Trophoblast cell (in vitro differentiated cells and primary cell): ENCODE results near the gene WDR75.
"Not testable (repeated sequence)": the region's sequence is repeated elsewhere in the genome, so short reads cannot be mapped to it uniquely, and the experiment has no call there.

Source experiments
- DNase-seq, 2 donors: peaks; one replicate each; pipeline ENCODE4 v3.0.0-alpha.2; 2016
- H2AFZ ChIP-seq: 2 replicates; pipeline ENCODE4 v1.6.1; 2013; ENCODE audit warnings: low read length, moderate library complexity, mild to moderate bottlenecking; ENCODE audit not compliant: insufficient read depth, poor library complexity
- H2AK5ac ChIP-seq: 2 replicates; pipeline ENCODE4 v1.6.1; 2013; ENCODE audit warnings: mild to moderate bottlenecking, low read length
- H2BK120ac ChIP-seq: 2 replicates; pipeline ENCODE4 v1.6.1; 2013; ENCODE audit warnings: low read length, mild to moderate bottlenecking, moderate library complexity; ENCODE audit not compliant: insufficient read depth, poor library complexity
- H2BK12ac ChIP-seq: 2 replicates; pipeline ENCODE4 v1.6.1; 2013; ENCODE audit warnings: mild to moderate bottlenecking, low read length, moderate library complexity
- H2BK5ac ChIP-seq: 2 replicates; pipeline ENCODE4 v1.6.1; 2013; ENCODE audit warnings: low read length, low read depth, moderate library complexity, mild to moderate bottlenecking; ENCODE audit not compliant: poor library complexity
- H3K14ac ChIP-seq: 2 replicates; pipeline ENCODE4 v1.6.1; 2013; ENCODE audit warnings: mild to moderate bottlenecking, low read length
- H3K18ac ChIP-seq: 2 replicates; pipeline ENCODE4 v1.6.1; 2013; ENCODE audit warnings: mild to moderate bottlenecking, low read length
- H3K23ac ChIP-seq: 2 replicates; pipeline ENCODE4 v1.6.1; 2013; ENCODE audit warnings: low read length
- H3K27ac ChIP-seq: 2 replicates; pipeline ENCODE4 v1.5.1; 2013; ENCODE audit warnings: low read depth, mild to moderate bottlenecking, inconsistent platforms, low read length, moderate library complexity
- H3K27me3 ChIP-seq: 2 replicates; pipeline ENCODE4 v1.6.1; 2013; ENCODE audit warnings: inconsistent platforms, mild to moderate bottlenecking, low read length, moderate library complexity; ENCODE audit not compliant: insufficient read depth
- H3K36me3 ChIP-seq, 2 experiments: 1 replicate in 1 of 2; 2 replicates in 1 of 2; pipeline ENCODE4 v1.6.1; 2013; ENCODE audit warnings: low read length in 2 of 2, mild to moderate bottlenecking in 2 of 2, moderate library complexity in 1 of 2; ENCODE audit not compliant: insufficient read depth in 2 of 2, control insufficient read depth in 1 of 2
- H3K4ac ChIP-seq: 2 replicates; pipeline ENCODE4 v1.6.1; 2013; ENCODE audit warnings: low read depth, mild to moderate bottlenecking, low read length, moderate library complexity
- H3K4me1 ChIP-seq, 2 experiments: 1 replicate in 1 of 2; 2 replicates in 1 of 2; pipeline ENCODE4 v1.6.1; 2013; ENCODE audit warnings: low read length in 2 of 2, mild to moderate bottlenecking in 2 of 2, moderate library complexity in 1 of 2; ENCODE audit not compliant: insufficient read depth in 2 of 2, control insufficient read depth in 1 of 2
- H3K4me2 ChIP-seq: 2 replicates; pipeline ENCODE4 v1.6.1; 2013; ENCODE audit warnings: inconsistent platforms, mild to moderate bottlenecking, low read length, moderate library complexity
- H3K4me3 ChIP-seq: 2 replicates; pipeline ENCODE4 v1.5.1; 2013; ENCODE audit warnings: mild to moderate bottlenecking, low read depth, low read length, inconsistent platforms
- H3K79me1 ChIP-seq: one replicate; pipeline ENCODE4 v1.6.1; 2013; ENCODE audit warnings: low read length
- H3K79me2 ChIP-seq: 2 replicates; pipeline ENCODE4 v1.6.1; 2013; ENCODE audit warnings: low read length, mild to moderate bottlenecking; ENCODE audit not compliant: control insufficient read depth, insufficient read depth, poor library complexity
- H3K9ac ChIP-seq: 2 replicates; pipeline ENCODE4 v1.6.1; 2013; ENCODE audit warnings: mild to moderate bottlenecking, low read length
- H3K9me3 ChIP-seq: 2 replicates; pipeline ENCODE4 v1.6.1; 2013; ENCODE audit warnings: low read depth, mild to moderate bottlenecking, control low read depth, inconsistent platforms, low read length; ENCODE audit not compliant: insufficient read depth
- H4K12ac ChIP-seq: 2 replicates; pipeline ENCODE4 v1.6.1; 2013; ENCODE audit warnings: low read depth, mild to moderate bottlenecking, low read length, moderate library complexity
- H4K8ac ChIP-seq: 2 replicates; pipeline ENCODE4 v1.6.1; 2013; ENCODE audit warnings: low read depth, mild to moderate bottlenecking, low read length, moderate library complexity
- H4K91ac ChIP-seq: one replicate; pipeline ENCODE4 v1.6.1; 2013; ENCODE audit warnings: low read depth, mild to moderate bottlenecking, low read length, moderate library complexity
- WGBS: extraction: QIAGEN DNeasy Blood & Tissue Kit; methylation state at CpG from one replicate; pipeline ENCODE4 v1.1.7; 2013; ENCODE audit warnings: missing lambda C conversion rate; ENCODE audit not compliant: insufficient read length, insufficient coverage; ENCODE audit errors: extremely low coverage; 5-methylcytosine and 5-hydroxymethylcytosine counted together

Gene WDR75

GRCh38 chr2:189467593-189467992, 26.3 kb downstream of the WDR75 start:
- Histone ChIP-seq H4K12ac (no peak overlapping the region), H2AK5ac (no peak overlapping the region), H3K36me3 (peaks cover 0 to 14% of the 10 kb centered on the region in 2 experiments), H3K4me2 (no peak overlapping the region), H3K79me2 (no peaks in the 10 kb centered on the region), H2BK120ac (no peak overlapping the region), H3K27ac (no peak overlapping the region), H3K18ac (no peak overlapping the region), H2AFZ (no peak overlapping the region), H3K9me3 (no peaks in the 10 kb centered on the region), H3K79me1 (no peaks in the 10 kb centered on the region), H3K4me1 (no peaks in the 10 kb centered on the region), H3K9ac (no peak overlapping the region), H3K14ac (no peak overlapping the region), H4K91ac (no peak overlapping the region), H4K8ac (no peak overlapping the region), H3K4ac (no peak overlapping the region), H2BK12ac (no peak overlapping the region), H2BK5ac (no peak overlapping the region), H3K4me3 (no peak overlapping the region), H3K27me3 (no peaks in the 10 kb centered on the region), H3K23ac (no peak overlapping the region)
- WGBS = no CpG with 5 or more reads among the region's 4 CpGs
- no peak for DNase-seq

GRCh38 chr2:189474526-189474925, 33.3 kb downstream of the WDR75 start:
- Histone ChIP-seq H3K4me2 (no peak overlapping the region), H3K4me1 (peaks cover 3 to 4% of the 10 kb centered on the region in 2 experiments), H3K23ac (no peak overlapping the region), H3K9ac (no peak overlapping the region), H2AK5ac (no peak overlapping the region), H3K36me3 (peaks cover 0 to 11% of the 10 kb centered on the region in 2 experiments), H2BK5ac (no peak overlapping the region), H4K91ac (no peak overlapping the region), H2AFZ (no peak overlapping the region), H3K9me3 (no peaks in the 10 kb centered on the region), H2BK120ac (no peak overlapping the region), H3K4me3 (no peak overlapping the region), H4K8ac (no peak overlapping the region), H2BK12ac (no peak overlapping the region), H3K18ac (no peak overlapping the region), H3K79me1 (no peaks in the 10 kb centered on the region), H3K79me2 (no peaks in the 10 kb centered on the region), H4K12ac (no peak overlapping the region), H3K14ac (no peak overlapping the region), H3K27me3 (no peaks in the 10 kb centered on the region), H3K27ac (no peak overlapping the region), H3K4ac (no peak overlapping the region)
- no CpG with 5 or more reads among the region's 4 CpGs for WGBS
- no peak for DNase-seq

- H3K9ac ChIP-seq = no peak overlapping the region
- WGBS = no CpG with 5 or more reads among the region's 1 CpG
- no peak overlapping the region for H2BK12ac ChIP-seq
These were observed 36.5 kb downstream of the WDR75 start for GRCh38 chr2:189477756-189478155.

GRCh38 chr2:189478289-189478688, 37.0 kb downstream of the WDR75 start:
- not testable (repeated sequence) for H4K91ac ChIP-seq, H2BK12ac ChIP-seq, H4K12ac ChIP-seq, H3K9me3 ChIP-seq, DNase-seq, H3K18ac ChIP-seq, H3K14ac ChIP-seq, H2BK120ac ChIP-seq, H3K27ac ChIP-seq, H2AK5ac ChIP-seq, H3K4ac ChIP-seq, H2BK5ac ChIP-seq, H4K8ac ChIP-seq, H2AFZ ChIP-seq, H3K79me1 ChIP-seq, H3K79me2 ChIP-seq, H3K36me3 ChIP-seq, H3K9ac ChIP-seq, H3K4me3 ChIP-seq, H3K4me1 ChIP-seq, H3K4me2 ChIP-seq, H3K27me3 ChIP-seq, H3K23ac ChIP-seq
- no CpG with 5 or more reads among the region's 5 CpGs for WGBS

More at GRCh38 chr2:189477756-189478155, 36.5 kb downstream of the WDR75 start:
- no peaks in the 10 kb centered on the region for H3K79me2 ChIP-seq
- no peaks in the 10 kb centered on the region for H3K27me3 ChIP-seq
- no peak overlapping the region for H3K4me2 ChIP-seq
- H3K14ac ChIP-seq = no peak overlapping the region
- peaks cover 3 to 6% of the 10 kb centered on the region in 2 experiments for H3K4me1 ChIP-seq
- no peak overlapping the region for H4K12ac ChIP-seq
- peak in 1 of 2 donors; percentile 43 for DNase-seq
- H2AFZ ChIP-seq = no peak overlapping the region
- H3K9me3 ChIP-seq = no peaks in the 10 kb centered on the region
- no peak overlapping the region for H4K91ac ChIP-seq
- no peak overlapping the region for H3K27ac ChIP-seq
- H3K4me3 ChIP-seq = no peak overlapping the region
- H2AK5ac ChIP-seq = no peak overlapping the region
- no peak overlapping the region for H3K18ac ChIP-seq
- H3K23ac ChIP-seq = no peak overlapping the region
- H3K4ac ChIP-seq = no peak overlapping the region
- H2BK5ac ChIP-seq = no peak overlapping the region
- H3K36me3 ChIP-seq = peaks cover 0 to 7% of the 10 kb centered on the region in 2 experiments
- H2BK120ac ChIP-seq = no peak overlapping the region
- H4K8ac ChIP-seq = no peak overlapping the region
- peaks cover 4% of the 10 kb centered on the region for H3K79me1 ChIP-seq
